Stimulated activated CD4-positive, alpha-beta T cell treated with anti-CD3 and anti-CD28 coated beads, TNF-alpha, amount 100 ng/mL, for 4 hours (primary cell): ENCODE results near the gene ATP9B.
"Not testable (repeated sequence)": the region's sequence is repeated elsewhere in the genome, so short reads cannot be mapped to it uniquely, and the experiment has no call there.

Experiments
- DNase-seq, 3 experiments: peaks; one replicate each; pipeline ENCODE4 v3.0.0-alpha.2; 2020; ENCODE audit warnings: low read depth in 3 of 3

The ATP9B gene

DNA sequence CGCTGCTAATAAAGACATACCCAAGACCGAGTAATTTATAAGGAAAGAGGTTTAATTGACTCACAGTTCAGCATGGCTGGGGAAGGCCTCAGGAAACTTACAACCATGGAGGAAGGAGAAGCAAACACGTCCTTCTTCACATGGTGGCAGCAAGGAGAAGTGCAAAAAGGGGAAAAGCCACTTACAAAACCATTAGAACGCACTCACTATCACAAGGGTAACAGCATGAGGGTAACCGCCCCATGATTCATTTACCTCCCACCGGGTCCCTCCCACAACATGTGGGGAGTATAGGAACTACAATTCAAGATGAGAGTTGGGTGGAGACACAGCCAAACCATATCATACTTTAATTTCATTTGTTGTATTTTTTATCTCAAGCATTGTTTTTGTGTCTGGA lies 67.5 kb downstream of the ATP9B start:
- DNase-seq: no peak

DNA sequence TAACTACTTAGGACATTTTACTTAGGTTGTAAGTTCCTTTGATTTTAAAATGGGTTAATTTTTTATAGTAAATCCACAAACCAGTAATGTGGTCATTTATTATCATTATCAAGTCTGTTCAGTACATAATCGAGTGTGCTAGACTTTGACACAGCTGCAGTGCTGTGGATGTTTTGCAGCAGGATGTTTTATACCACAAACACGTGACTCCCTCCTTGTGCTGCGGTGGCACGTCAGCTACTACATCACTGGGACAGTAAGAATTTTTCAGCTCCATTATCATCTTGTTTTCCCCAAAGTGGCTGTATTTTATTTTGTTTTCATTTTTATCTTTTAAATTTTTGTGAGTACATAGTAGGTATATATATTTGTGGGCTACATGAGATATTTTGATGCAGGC lies 70.0 kb downstream of the ATP9B start:
- no peak for DNase-seq

DNA sequence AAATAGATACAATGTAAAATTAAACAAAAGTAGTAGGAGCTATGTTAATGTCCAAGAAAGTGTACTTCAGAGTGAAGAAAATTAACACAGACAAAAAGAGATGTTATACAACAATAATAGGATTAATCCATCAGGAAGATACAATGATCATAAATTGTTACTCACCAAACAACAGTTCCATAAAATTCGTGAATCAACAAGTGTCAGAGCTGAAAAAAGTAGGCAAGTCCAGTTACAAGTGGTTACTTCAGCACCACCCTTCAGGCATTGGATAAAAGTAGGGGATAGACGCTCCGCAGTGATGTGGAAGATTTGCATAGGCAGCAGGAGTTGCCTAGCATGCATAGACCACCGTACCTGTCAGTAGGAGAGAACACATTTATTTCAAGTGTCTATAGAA lies 77.8 kb downstream of the ATP9B start:
- no peak for DNase-seq

DNA sequence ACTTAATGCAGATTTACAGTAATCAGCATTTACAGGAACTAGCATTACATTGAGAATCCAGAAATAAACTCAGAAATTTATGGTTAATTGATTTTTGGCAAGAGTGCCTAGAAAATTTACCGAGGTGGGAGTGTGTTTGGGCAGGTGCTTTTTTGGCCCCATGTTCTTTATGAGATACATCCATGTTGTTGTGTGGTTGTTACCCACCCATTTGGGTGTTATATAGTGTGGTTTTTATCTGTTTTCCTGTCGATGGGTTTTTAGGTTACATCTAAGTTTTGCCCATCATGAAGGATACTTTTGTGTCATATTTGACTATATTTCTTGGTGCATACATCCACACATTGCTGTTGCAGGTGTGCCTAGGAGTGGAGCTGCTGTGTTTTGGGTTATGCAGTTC lies 82.0 kb downstream of the ATP9B start:
- no peak for DNase-seq

DNA sequence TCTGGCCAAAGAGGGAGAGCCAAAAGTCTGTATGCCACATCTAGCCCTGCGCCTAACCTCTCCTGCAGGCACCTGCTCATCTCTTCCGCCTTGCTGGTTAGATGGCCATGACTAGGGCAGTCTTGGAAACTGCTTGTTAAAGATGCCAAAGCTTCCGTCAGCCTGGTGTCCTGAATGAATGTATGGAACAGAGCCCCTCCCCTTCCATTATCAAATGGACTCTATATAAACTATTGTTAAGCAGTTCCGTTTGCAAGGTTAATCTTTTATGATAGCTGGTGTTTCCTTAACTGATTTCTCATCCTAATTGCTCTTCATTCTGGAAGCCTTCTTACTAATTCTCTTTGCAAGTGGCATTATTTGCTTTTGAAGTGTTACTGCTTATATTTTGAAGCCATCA lies 87.1 kb downstream of the ATP9B start:
- no peak for DNase-seq

DNA sequence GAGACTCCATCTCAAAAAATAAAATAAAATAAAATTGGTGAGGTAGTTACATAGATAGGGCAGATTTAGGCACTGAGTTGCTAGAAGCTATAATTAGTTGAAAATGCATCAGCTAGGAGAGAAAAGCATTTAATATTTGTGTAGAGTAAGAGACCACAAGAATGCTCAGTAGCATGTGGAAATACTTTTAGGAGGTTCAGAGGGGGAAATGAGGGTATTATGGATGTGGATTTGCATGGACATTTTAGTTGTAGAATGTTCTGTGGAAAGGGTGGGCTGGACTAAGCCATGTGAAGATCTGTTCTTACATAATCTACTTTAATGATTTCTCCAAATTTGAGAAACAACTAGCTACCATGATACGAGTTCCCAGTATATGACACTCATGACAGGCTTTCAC lies 95.5 kb downstream of the ATP9B start:
- no peak for DNase-seq

DNA sequence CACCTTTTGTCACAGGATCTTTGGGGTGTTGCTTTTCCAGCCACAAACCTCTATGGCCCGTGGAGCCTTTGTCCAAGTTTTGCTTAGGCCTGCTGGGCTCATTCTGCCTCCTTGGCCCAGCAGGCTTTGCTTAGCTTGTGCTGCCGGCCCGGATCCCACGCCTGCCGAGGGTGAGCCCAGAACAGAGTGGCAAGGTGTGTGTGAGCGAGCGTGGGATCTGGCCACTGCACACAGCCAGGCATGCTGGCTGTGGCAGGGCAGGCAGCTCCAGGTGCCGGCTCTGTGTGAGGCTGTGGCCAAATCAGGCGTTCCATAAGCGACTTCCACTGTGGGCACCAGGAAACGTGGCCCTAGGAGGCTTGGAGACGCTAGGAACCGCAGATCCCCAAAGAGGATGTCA lies 97.5 kb downstream of the ATP9B start:
- DNase-seq: no peak

DNA sequence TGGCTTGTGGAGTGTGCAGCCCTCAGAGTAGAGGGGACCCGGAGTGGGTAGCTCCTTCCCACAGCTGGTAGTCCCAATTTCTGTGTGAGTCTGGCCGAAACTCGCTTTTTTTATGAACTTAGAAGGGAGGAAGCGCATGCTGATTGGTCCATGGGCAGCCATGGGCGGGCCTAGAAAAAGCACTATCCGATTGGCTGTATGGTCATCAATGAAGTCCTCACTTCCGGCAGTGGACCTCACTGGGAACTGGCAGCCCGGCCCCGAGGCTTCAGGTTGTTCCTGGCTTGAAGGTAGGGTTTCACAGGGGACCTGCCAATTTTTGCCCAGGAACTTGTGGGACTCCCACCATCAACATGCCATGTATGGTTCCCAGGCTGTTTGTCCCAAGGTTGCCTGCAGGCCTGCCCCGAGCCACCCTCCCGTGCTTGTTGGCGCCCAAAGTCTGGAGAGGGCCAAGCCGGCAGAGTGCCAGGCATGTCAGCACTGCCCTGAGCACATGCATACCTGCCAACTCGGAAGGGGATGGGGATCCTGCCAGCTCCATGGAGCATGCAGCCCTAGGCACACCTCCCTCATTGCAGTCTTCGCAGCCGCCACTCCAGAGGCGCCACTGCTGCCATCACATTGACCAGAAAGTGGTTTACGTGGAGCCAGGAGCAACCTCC lies 98.5 kb downstream of the ATP9B start:
- no peak for DNase-seq

DNA sequence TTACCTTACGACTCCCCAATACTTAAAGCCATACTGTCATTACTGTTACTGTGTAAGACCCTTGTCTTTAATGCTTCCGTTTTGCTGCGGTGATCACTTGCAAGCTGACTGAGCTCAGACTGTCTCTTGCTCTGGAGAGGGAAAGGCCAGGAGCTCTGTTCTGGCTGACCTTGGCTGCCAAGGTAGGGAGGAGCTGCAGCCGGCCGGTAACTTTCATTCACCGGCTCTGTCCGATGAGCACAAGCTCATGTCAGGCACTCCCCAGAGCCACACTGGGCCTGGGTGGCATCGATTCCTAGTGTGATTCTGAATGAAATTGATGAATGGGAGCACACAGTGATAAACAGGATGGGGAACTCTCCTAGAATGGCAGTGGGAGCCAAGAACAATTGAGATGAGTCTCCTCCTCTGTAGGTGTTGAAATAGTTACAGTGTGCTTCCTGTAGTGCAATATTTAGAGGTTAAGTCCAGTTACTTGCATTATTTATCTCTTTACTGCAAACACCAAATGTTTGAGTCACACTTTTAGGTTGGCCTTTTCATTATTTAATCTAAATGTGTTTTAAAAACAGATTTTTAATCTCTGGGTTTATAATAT lies 100.9 kb downstream of the ATP9B start:
- DNase-seq: no peak

DNA sequence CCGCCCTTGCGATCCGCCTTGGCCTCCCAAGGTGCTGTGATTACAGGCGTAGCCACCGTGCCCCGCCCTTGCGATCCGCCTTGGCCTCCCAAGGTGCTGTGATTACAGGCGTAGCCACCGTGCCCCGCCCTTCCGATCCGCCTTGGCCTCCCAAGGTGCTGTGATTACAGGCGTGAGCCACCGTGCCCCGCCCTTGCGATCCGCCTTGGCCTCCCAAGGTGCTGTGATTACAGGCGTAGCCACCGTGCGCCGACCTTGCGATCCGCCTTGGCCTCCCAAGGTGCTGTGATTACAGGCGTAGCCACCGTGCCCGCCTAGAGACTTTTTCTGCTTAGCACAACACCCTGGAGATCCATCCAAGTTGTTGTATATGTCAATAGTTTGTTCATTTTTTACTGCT lies 103.1 kb downstream of the ATP9B start:
- DNase-seq: not testable (repeated sequence)

DNA sequence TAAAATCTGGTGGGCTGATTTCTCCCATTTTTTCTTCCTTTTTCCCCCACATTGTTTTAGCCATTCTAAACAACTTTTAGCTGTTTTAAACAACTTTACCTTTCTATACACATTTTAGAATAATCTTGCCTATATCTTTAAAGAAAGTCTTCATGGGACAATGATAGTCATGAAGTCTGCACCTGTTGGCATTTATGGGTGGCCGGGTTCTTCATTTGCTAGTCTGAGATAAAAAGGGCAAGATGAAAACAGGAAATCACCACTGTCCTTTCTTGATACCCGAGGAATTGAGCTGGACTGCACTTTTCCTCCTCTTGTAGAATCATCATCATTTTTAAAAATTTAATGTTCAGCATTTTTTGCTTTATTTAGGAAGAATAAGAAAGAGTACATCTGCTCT lies 104.5 kb downstream of the ATP9B start:
- no peak for DNase-seq

DNA sequence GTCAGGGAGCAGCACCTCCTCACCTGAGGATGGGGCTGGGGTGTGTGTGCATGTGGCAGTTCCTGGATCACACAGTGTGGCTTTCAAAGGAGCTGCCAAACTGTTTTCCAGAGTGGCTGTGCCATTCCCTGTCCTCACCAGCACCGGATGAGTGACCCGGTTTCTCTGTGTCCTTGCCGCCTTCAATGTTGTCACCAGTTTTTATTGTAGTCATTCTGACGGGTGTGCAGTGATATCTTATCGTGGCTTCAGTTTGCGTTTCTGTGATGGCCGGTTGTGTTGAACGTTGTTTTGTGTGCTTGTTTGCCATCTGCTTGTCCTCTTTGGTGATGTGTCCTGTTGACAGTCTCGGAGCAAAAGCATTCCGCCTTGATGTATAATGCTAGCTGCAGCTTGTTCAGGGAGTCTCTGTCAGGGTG lies 108.9 kb downstream of the ATP9B start:
- DNase-seq: no peak

DNA sequence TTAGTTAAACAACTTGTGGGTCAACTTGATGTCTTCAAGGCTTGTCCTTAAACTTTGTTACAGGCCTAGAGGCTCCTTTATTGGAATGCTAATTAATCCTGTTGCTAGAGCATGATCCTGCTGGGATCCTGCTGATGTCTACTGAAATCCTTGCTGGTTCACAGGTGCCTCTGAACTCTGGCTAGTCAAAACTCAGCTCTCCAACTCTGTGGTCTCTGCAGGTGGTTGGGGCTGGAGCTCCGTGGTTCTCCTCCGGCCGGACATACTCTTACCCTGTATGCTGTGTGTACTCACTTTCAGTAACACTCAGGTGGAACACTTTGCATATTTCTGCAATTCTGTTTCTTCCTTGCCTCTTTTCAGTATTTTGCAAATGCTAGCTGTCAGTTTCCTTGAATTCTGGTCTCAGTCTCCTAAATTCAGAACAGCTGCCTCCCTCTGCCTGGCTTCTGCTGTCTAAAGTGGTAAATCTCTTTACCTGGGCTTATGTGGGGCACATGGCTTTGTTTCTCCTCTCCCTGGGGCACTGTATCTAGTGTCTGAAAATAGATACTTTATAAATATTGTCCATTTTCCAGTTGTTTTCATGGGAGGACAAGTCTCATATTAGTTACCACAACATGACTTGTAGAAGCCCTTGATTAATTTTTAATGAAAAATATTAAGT lies 113.0 kb downstream of the ATP9B start:
- no peak for DNase-seq

DNA sequence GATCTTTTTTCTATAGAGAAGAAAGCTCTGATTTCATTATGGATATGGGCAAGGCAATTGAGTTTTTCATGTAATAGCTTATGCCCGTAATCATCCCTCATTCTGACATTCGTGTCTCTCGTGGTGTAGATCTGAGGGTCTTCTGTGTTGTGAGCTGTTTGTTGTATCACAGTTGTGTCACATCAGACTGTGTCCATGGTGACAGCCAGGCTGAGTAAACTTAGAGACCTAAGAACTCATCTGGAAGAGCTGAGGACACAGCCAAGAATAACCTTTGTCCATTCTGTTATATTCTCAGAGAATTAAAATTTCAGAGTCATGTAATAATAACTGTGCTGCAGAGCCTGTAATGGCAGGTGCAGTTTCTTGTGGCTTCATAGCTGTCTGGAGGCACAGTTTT lies 116.5 kb downstream of the ATP9B start:
- no peak for DNase-seq

DNA sequence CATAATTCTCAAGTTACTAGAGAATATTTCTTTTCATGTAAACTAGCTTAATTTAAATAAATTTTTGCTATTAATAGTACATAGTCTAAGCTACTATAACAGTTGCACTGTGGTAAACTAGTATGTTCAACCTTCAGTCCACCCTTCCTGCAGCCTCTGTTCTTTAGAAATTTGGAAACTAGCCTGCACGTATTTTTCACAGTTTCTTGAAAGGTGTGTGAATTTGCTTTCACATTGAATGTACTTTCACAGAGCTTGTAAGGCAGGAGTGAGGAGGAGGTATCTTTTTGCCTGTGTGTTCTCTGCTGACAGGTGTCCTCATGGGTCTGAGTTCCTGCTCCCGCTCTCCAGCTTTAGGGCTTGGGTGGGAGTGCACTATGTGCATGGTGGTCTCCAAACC lies 117.5 kb downstream of the ATP9B start:
- DNase-seq: no peak

DNA sequence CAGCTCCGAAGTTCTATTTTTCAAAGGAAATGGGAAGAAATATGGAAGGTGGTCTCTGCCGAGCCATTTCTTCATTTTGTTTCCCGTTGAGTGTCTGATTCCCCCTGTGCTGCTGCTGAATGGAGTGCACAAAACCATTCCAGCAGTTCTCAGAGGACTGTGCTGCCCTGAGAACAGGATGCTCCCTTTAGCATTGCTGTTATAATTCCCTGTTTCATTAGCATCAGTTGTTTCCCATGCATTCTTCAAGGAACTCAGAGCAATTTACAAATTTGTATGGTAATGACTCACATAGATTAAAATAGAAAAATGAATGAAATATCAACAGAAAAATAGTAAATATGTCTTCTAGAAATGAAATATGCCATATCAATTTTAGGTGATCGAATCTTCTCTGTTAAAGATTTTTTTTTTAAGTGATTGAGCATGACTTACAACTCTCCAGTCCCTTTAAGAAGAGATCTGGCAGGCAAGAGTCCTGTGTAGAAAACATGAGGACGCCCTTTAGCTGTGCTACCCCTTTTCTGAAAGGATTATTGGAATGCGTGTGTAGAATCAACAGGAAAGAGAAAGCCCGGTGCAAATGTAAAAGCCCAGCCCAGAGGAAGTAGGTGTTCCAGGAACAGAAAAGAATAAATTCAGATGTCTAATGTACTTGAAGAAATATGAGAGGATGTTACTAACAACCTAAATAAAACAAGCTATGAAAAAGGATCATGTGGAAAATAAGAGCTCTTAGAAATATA lies 118.5 kb downstream of the ATP9B start:
- no peak for DNase-seq

DNA sequence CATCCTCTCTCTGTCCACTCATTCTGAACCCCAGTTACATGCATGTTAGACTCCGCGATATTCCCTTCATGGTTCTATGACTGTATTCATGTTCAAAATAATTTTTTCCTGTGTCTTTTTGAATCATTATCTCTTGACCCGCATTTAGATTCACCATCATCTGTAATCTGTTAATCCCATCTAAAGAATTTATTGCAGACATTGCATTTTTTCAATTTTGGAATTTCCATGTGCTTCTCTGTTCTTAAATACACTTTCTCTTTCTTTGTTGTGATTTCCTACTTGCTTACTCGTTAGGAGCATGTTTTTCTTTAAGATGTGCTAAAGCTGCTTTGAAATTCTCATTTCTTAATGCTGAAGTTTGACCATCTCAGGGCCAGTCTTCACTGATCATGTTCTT lies 122.2 kb downstream of the ATP9B start:
- no peak for DNase-seq

DNA sequence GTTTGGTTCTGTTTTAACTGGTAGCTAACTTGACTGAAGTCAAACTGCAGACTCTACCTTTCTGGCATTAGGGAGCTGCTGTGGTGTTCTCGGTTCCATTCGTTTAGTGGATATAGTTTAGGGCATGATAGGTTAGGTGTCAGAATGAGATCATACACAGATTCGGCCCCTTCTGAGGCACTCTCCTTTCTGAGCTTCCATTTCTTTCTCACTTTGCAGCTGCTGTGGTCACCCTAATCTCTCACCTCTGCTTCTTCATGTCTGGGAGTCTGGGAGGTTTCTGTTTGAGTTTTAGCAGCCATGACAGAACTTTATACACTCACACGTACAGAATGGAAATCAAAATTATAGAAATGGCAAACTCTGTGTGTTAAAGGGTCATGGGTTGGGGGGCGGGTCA lies 122.8 kb downstream of the ATP9B start:
- no peak for DNase-seq

DNA sequence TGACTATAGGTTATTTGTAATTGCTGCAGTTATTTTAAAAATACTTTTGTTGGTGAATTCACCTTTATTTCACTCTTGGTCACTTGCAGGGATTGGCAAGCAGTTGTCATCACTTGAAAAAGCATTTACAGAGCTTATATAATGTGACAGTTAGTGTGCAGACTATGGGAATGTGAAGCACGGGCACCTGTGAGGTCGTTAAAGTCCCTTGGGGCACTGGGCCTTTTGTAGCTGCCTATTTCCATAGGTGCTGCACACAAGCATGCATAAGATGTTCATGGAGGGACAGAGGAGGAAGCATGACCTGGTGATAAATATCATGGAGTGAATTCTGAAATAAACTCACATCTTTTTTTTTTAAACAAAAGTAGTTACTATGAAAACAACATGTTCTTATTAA lies 124.6 kb downstream of the ATP9B start:
- no peak for DNase-seq

DNA sequence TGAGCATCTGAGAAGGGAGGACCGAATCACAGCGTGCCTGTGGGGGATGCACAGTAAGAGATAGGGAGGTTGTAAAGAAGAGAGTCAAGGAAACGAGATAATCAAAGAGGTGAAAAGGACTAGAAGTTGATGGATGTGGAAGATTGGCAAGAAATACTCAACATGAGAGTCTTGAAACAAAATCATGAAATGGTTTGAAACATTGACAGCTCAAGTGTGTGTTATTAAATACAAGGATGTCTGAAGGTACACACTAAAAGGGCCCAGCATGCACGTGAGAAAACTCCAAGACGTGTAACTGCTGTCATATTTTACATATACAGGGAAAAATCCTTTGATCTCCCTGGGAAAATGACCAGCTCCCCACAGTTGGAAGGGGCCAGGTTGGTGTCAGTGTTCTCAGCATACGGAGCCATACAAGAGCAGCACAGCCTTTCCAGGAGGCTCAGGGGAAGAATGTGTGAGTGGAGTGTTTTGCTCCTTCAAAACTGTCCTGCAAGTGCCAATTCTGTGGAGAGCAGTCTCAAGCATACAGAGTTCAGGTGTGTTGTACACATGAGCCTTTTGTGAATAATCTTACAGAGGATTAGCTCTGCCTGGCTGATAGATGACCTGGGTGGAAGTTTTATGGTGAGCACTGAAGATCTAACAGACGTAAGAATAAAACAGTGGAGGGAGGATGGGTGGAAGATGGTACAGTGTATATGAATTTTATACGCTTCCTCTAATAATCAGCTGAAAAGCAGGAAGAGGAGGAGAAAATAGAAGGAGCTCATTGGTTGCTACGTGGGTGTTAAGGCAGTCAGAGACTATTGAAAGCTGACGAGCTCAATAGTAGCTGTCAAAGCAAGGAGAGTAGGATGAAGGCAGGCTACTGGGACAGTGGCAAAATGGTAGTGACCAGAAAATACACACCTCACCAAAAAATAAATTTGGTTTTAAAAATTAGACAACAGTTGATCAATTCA lies 126.8 kb downstream of the ATP9B start:
- no peak for DNase-seq

DNA sequence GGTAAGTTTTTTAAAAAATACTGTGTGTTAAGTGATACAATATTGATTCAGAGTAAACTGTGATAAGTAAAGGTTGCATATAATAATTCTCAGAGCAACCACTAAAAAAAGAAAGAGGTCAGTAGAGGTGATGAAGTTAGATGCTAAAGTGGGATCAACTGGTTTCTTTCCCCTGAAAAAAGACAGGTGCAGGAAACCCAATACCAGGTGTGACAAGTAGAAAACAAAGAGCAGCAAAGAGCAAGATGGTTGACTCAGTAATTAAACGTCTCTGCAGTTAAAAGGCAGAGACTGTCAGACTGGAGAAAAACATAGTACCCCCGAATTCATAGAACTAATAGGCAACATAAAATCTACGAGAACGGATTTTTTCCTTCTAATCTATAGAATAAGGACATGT lies 128.3 kb downstream of the ATP9B start:
- DNase-seq: no peak
